ENCODE data around the gene GRK3.
"Not testable (repeated sequence)": the region's sequence is repeated elsewhere in the genome, so short reads cannot be mapped to it uniquely, and the experiment has no call there.

Gene GRK3

GRCh38 chr22:25697181-25697664 lies 132.7 kb downstream of the GRK3 start:
- no peaks in the 10 kb centered on the region for H3K27me3 ChIP-seq (ENCODE audit: insufficient read depth, low read length)
- H3K4me1 ChIP-seq (ENCODE audit: control insufficient read depth, insufficient read depth, low read length, unreplicated experiment), result no peaks in the 10 kb centered on the region
- H3K79me2 ChIP-seq (ENCODE audit: control insufficient read depth, insufficient read depth, low read length, unreplicated experiment), result no peaks in the 10 kb centered on the region
- no peak overlapping the region for H2AFZ ChIP-seq (ENCODE audit: low read length, unreplicated experiment)
- H3K27ac ChIP-seq (ENCODE audit: low read depth, low read length), result no peak overlapping the region
- no peaks in the 10 kb centered on the region for H3K36me3 ChIP-seq (ENCODE audit: insufficient read depth, low read length)
- no peak overlapping the region for H3K4me3 ChIP-seq (ENCODE audit: low read depth, low read length)

- no peaks in the 10 kb centered on the region for H3K36me3 ChIP-seq (ENCODE audit: insufficient read depth, low read length)
- no peaks in the 10 kb centered on the region for H3K4me1 ChIP-seq (ENCODE audit: control insufficient read depth, insufficient read depth, low read length, unreplicated experiment)
- H3K79me2 ChIP-seq (ENCODE audit: control insufficient read depth, insufficient read depth, low read length, unreplicated experiment), result no peaks in the 10 kb centered on the region
- H3K27me3 ChIP-seq (ENCODE audit: insufficient read depth, low read length), result no peaks in the 10 kb centered on the region
- H2AFZ ChIP-seq (ENCODE audit: low read length, unreplicated experiment), result no peak overlapping the region
- no peak overlapping the region for H3K27ac ChIP-seq (ENCODE audit: low read depth, low read length)
- no peak overlapping the region for H3K4me3 ChIP-seq (ENCODE audit: low read depth, low read length)
Observed at GRCh38 chr22:25697978-25698377, 133.5 kb downstream of the GRK3 start.

GRCh38 chr22:25698461-25698860 lies 134.0 kb downstream of the GRK3 start:
- no peaks in the 10 kb centered on the region for H3K27me3 ChIP-seq (ENCODE audit: insufficient read depth, low read length)
- no peaks in the 10 kb centered on the region for H3K36me3 ChIP-seq (ENCODE audit: insufficient read depth, low read length)
- H2AFZ ChIP-seq (ENCODE audit: low read length, unreplicated experiment), result no peak overlapping the region
- H3K27ac ChIP-seq (ENCODE audit: low read depth, low read length), result no peak overlapping the region
- no peaks in the 10 kb centered on the region for H3K79me2 ChIP-seq (ENCODE audit: control insufficient read depth, insufficient read depth, low read length, unreplicated experiment)
- H3K4me1 ChIP-seq (ENCODE audit: control insufficient read depth, insufficient read depth, low read length, unreplicated experiment), result no peaks in the 10 kb centered on the region
- H3K4me3 ChIP-seq (ENCODE audit: low read depth, low read length), result no peak overlapping the region

GRCh38 chr22:25698978-25699377 lies 134.5 kb downstream of the GRK3 start:
- Histone ChIP-seq H3K36me3 (ENCODE audit: insufficient read depth, low read length) (no peaks in the 10 kb centered on the region), H2AFZ (ENCODE audit: low read length, unreplicated experiment) (no peak overlapping the region), H3K27me3 (ENCODE audit: insufficient read depth, low read length) (no peaks in the 10 kb centered on the region), H3K4me3 (ENCODE audit: low read depth, low read length) (no peak overlapping the region), H3K4me1 (ENCODE audit: control insufficient read depth, insufficient read depth, low read length, unreplicated experiment) (no peaks in the 10 kb centered on the region), H3K27ac (ENCODE audit: low read depth, low read length) (no peak overlapping the region), H3K79me2 (ENCODE audit: control insufficient read depth, insufficient read depth, low read length, unreplicated experiment) (no peaks in the 10 kb centered on the region)

GRCh38 chr22:25701056-25701780 lies 136.7 kb downstream of the GRK3 start:
- H3K79me2 ChIP-seq (ENCODE audit: control insufficient read depth, insufficient read depth, low read length, unreplicated experiment), result no peaks in the 10 kb centered on the region
- H3K27me3 ChIP-seq (ENCODE audit: insufficient read depth, low read length), result no peaks in the 10 kb centered on the region
- H3K36me3 ChIP-seq (ENCODE audit: insufficient read depth, low read length), result no peaks in the 10 kb centered on the region
- no peak overlapping the region for H3K4me3 ChIP-seq (ENCODE audit: low read depth, low read length)
- H2AFZ ChIP-seq (ENCODE audit: low read length, unreplicated experiment), result no peak overlapping the region
- H3K4me1 ChIP-seq (ENCODE audit: control insufficient read depth, insufficient read depth, low read length, unreplicated experiment), result no peaks in the 10 kb centered on the region
- no peak overlapping the region for H3K27ac ChIP-seq (ENCODE audit: low read depth, low read length)

GRCh38 chr22:25702040-25702439 lies 137.6 kb downstream of the GRK3 start:
- Histone ChIP-seq H3K36me3 (ENCODE audit: insufficient read depth, low read length) (no peaks in the 10 kb centered on the region), H3K27me3 (ENCODE audit: insufficient read depth, low read length) (no peaks in the 10 kb centered on the region), H2AFZ (ENCODE audit: low read length, unreplicated experiment) (no peak overlapping the region), H3K4me3 (ENCODE audit: low read depth, low read length) (no peak overlapping the region), H3K79me2 (ENCODE audit: control insufficient read depth, insufficient read depth, low read length, unreplicated experiment) (no peaks in the 10 kb centered on the region), H3K4me1 (ENCODE audit: control insufficient read depth, insufficient read depth, low read length, unreplicated experiment) (no peaks in the 10 kb centered on the region), H3K27ac (ENCODE audit: low read depth, low read length) (no peak overlapping the region)

- H2AFZ ChIP-seq (ENCODE audit: low read length, unreplicated experiment), result no peak overlapping the region
- no peaks in the 10 kb centered on the region for H3K79me2 ChIP-seq (ENCODE audit: control insufficient read depth, insufficient read depth, low read length, unreplicated experiment)
- H3K27me3 ChIP-seq (ENCODE audit: insufficient read depth, low read length), result no peaks in the 10 kb centered on the region
- no peaks in the 10 kb centered on the region for H3K4me1 ChIP-seq (ENCODE audit: control insufficient read depth, insufficient read depth, low read length, unreplicated experiment)
- H3K4me3 ChIP-seq (ENCODE audit: low read depth, low read length), result no peak overlapping the region
- no peak overlapping the region for H3K27ac ChIP-seq (ENCODE audit: low read depth, low read length)
- no peaks in the 10 kb centered on the region for H3K36me3 ChIP-seq (ENCODE audit: insufficient read depth, low read length)
Observed at GRCh38 chr22:25702571-25703167, 138.2 kb downstream of the GRK3 start.

- H3K79me2 ChIP-seq (ENCODE audit: control insufficient read depth, insufficient read depth, low read length, unreplicated experiment), result no peaks in the 10 kb centered on the region
- H3K27ac ChIP-seq (ENCODE audit: low read depth, low read length), result no peak overlapping the region
- no peaks in the 10 kb centered on the region for H3K36me3 ChIP-seq (ENCODE audit: insufficient read depth, low read length)
- H3K27me3 ChIP-seq (ENCODE audit: insufficient read depth, low read length), result no peaks in the 10 kb centered on the region
- H3K4me3 ChIP-seq (ENCODE audit: low read depth, low read length), result no peak overlapping the region
- H2AFZ ChIP-seq (ENCODE audit: low read length, unreplicated experiment), result no peak overlapping the region
- no peaks in the 10 kb centered on the region for H3K4me1 ChIP-seq (ENCODE audit: control insufficient read depth, insufficient read depth, low read length, unreplicated experiment)
Observed at GRCh38 chr22:25704701-25705100, 140.2 kb downstream of the GRK3 start.

GRCh38 chr22:25706197-25706596 lies 141.7 kb downstream of the GRK3 start:
- Histone ChIP-seq H3K4me1 (ENCODE audit: control insufficient read depth, insufficient read depth, low read length, unreplicated experiment) (no peaks in the 10 kb centered on the region), H2AFZ (ENCODE audit: low read length, unreplicated experiment) (no peak overlapping the region), H3K27ac (ENCODE audit: low read depth, low read length) (no peak overlapping the region), H3K27me3 (ENCODE audit: insufficient read depth, low read length) (no peaks in the 10 kb centered on the region), H3K4me3 (ENCODE audit: low read depth, low read length) (no peak overlapping the region), H3K79me2 (ENCODE audit: control insufficient read depth, insufficient read depth, low read length, unreplicated experiment) (no peaks in the 10 kb centered on the region), H3K36me3 (ENCODE audit: insufficient read depth, low read length) (no peaks in the 10 kb centered on the region)

GRCh38 chr22:25708430-25708829 lies 144.0 kb downstream of the GRK3 start:
- H2AFZ ChIP-seq (ENCODE audit: low read length, unreplicated experiment); H3K36me3 ChIP-seq (ENCODE audit: insufficient read depth, low read length); H3K4me1 ChIP-seq (ENCODE audit: control insufficient read depth, insufficient read depth, low read length, unreplicated experiment); H3K27me3 ChIP-seq (ENCODE audit: insufficient read depth, low read length); H3K27ac ChIP-seq (ENCODE audit: low read depth, low read length); H3K4me3 ChIP-seq (ENCODE audit: low read depth, low read length); H3K79me2 ChIP-seq (ENCODE audit: control insufficient read depth, insufficient read depth, low read length, unreplicated experiment): not testable (repeated sequence)

GRCh38 chr22:25709758-25710157 lies 145.3 kb downstream of the GRK3 start:
- H3K4me3 ChIP-seq (ENCODE audit: low read depth, low read length), result no peak overlapping the region
- no peak overlapping the region for H2AFZ ChIP-seq (ENCODE audit: low read length, unreplicated experiment)
- H3K79me2 ChIP-seq (ENCODE audit: control insufficient read depth, insufficient read depth, low read length, unreplicated experiment), result no peaks in the 10 kb centered on the region
- H3K4me1 ChIP-seq (ENCODE audit: control insufficient read depth, insufficient read depth, low read length, unreplicated experiment), result no peaks in the 10 kb centered on the region
- no peak overlapping the region for H3K27ac ChIP-seq (ENCODE audit: low read depth, low read length)
- H3K36me3 ChIP-seq (ENCODE audit: insufficient read depth, low read length), result no peaks in the 10 kb centered on the region
- H3K27me3 ChIP-seq (ENCODE audit: insufficient read depth, low read length), result no peaks in the 10 kb centered on the region

Data from ACC112 (cell line).